ENCODE measurements around the gene ENTPD2. TPM values are rescaled to one million over a fixed set of nuclear protein-coding genes. Genes with fewer than 3 reads are reported as not detected.

ENTPD2 gene
- total RNA-seq, 4 donors from 2014 or later = 0.22 to 0.49 TPM; not detected in 2

- intact Hi-C loops (cut with DNase I) = no loop called here
- no peak overlapping the region for H3K4me3 ChIP-seq (replicated peaks in 1 of 3)
- no peak for DNase-seq
Measured at GRCh38 chr9:137057545-137057944, 3.7 kb upstream of the ENTPD2 start.

DNA sequence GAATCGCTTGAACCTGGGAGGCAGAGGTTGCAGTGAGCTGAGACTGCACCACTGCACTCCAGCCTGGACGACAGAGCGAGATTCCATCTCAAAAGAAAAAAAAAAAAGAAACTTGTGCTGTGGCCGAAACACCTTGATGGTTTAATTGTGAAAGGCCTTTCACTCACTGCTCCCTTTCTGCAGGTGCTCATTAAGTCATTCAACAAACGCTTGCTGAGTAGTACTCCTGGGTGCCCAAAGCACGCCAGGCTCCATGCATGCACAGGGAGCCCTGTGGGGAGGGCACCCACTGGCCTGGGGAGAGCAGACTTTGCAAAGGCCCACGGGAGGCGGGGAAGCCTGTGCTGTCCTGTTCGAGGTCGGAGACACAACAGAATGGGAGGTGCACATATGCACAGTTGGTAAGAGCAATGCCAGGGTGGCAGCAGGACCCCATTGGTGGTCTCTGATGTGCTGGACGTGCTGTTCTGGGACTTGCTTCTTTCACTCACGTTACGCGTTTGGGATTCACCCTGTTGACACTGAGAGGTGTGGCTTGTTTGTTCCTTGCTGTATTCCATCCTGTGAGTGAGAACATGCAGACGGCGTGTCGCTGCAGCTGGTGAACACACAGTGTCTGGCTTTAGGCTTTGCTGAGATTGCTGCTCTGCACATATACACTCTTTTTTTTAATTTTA lies 3.0 kb upstream of the ENTPD2 start:
- no peak for DNase-seq
- H3K27me3 ChIP-seq = no peaks in the 10 kb centered on the region
- no peaks in the 10 kb centered on the region for H3K36me3 ChIP-seq
- H3K4me1 ChIP-seq = peaks cover 23 to 34% of the 10 kb centered on the region in 2 donors
- TF ChIP-seq POLR2A (IDR thresholded peaks at IDR 0.05) = no peak
- TF ChIP-seq, protein P1, sequence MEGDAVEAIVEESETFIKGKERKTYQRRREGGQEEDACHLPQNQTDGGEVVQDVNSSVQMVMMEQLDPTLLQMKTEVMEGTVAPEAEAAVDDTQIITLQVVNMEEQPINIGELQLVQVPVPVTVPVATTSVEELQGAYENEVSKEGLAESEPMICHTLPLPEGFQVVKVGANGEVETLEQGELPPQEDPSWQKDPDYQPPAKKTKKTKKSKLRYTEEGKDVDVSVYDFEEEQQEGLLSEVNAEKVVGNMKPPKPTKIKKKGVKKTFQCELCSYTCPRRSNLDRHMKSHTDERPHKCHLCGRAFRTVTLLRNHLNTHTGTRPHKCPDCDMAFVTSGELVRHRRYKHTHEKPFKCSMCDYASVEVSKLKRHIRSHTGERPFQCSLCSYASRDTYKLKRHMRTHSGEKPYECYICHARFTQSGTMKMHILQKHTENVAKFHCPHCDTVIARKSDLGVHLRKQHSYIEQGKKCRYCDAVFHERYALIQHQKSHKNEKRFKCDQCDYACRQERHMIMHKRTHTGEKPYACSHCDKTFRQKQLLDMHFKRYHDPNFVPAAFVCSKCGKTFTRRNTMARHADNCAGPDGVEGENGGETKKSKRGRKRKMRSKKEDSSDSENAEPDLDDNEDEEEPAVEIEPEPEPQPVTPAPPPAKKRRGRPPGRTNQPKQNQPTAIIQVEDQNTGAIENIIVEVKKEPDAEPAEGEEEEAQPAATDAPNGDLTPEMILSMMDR (IDR thresholded peaks at IDR 0.05) = no peak
- 82 to 91% methylated on average over 13 to 17 of the region's 17 CpGs for WGBS, 2 donors
- no peaks in the 10 kb centered on the region for H3K9me3 ChIP-seq
- no peak overlapping the region for H3K4me3 ChIP-seq (replicated peaks in 1 of 3)
- intact Hi-C loops (cut with DNase I) = no loop called here
- H3K27ac ChIP-seq = no peak overlapping the region

More at GRCh38 chr9:137057545-137057944, 3.7 kb upstream of the ENTPD2 start:
- no peak overlapping the region for H3K27ac ChIP-seq
- H3K27me3 ChIP-seq = no peaks in the 10 kb centered on the region
- TF ChIP-seq POLR2A (IDR thresholded peaks at IDR 0.05) = no peak
- TF ChIP-seq, protein P1 (IDR thresholded peaks at IDR 0.05) = no peak
- no peaks in the 10 kb centered on the region for H3K36me3 ChIP-seq
- no peaks in the 10 kb centered on the region for H3K9me3 ChIP-seq
- peaks cover 23 to 34% of the 10 kb centered on the region in 2 donors for H3K4me1 ChIP-seq
- 73 to 77% methylated on average over 16 of the region's 16 CpGs for WGBS, 2 donors

GRCh38 chr9:137055385-137056364 lies 1.8 kb upstream of the ENTPD2 start:
- TF ChIP-seq, protein P1 (IDR thresholded peaks at IDR 0.05) = no peak
- TF ChIP-seq POLR2A (IDR thresholded peaks at IDR 0.05) = no peak
- H3K9me3 ChIP-seq = no peaks in the 10 kb centered on the region
- no peak overlapping the region for H3K27ac ChIP-seq
- no peaks in the 10 kb centered on the region for H3K27me3 ChIP-seq
- intact Hi-C loops (cut with DNase I) = no loop called here
- peaks cover 23 to 34% of the 10 kb centered on the region in 2 donors for H3K4me1 ChIP-seq
- 47 to 55% methylated on average over 5 to 10 of the region's 28 CpGs for WGBS, 2 donors
- peak; percentile 81 to 90 for DNase-seq
- H3K4me3 ChIP-seq (replicated peaks in 1 of 3) = no peak overlapping the region
- H3K36me3 ChIP-seq = no peaks in the 10 kb centered on the region

DNA sequence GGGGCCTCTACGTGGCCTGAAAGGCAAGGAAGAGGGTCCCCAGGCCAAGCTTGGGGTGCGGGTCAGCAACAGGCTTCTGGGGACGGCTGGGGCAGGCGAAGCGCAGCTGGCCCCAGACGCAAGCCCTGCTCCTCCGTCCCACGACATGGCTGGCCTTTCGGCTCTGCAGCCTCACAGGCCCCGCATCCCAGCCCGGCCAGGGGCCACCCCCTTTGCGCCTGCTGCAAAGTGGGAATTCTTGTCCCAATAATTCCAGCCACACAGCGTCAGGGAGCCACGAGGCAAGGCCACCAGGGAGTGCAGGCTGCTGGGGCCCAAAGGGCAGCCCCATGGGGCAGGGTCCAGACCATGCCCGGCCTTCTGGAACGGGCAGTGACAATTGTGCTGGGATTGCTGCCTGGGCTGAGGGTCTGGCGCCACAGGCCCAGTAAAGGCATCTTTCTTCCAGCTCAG lies 1.1 kb upstream of the ENTPD2 start:
- H3K27me3 ChIP-seq = no peaks in the 10 kb centered on the region
- no peaks in the 10 kb centered on the region for H3K36me3 ChIP-seq
- intact Hi-C loops (cut with DNase I) = no loop called here
- H3K27ac ChIP-seq = no peak overlapping the region
- TF ChIP-seq, protein P1 (IDR thresholded peaks at IDR 0.05) = no peak
- TF ChIP-seq POLR2A (IDR thresholded peaks at IDR 0.05) = no peak
- H3K4me3 ChIP-seq (replicated peaks in 1 of 3) = no peak overlapping the region
- H3K4me1 ChIP-seq = peaks cover 23 to 34% of the 10 kb centered on the region in 2 donors
- WGBS, 2 donors = 64 to 90% methylated on average over 5 to 12 of the region's 17 CpGs
- DNase-seq = no peak
- H3K9me3 ChIP-seq = no peaks in the 10 kb centered on the region
